WTC11 (cell line): ENCODE results near the gene CNOT6. TPM values are rescaled to one million over a fixed set of nuclear protein-coding genes. Genes with fewer than 3 reads are reported as not detected.

Experiments used
- ATAC-seq: fragments of 200-7000 bp; cut with Tn5 transposase; 2 replicates; pipeline ENCODE4 v1.10.0; 2021; ENCODE audit warnings: mild to moderate bottlenecking, moderate library complexity
- CTCF ChIA-PET: fragments of 300-600 bp; sonication (Branson Sonifier 250); formaldehyde crosslinking; loops from one replicate; lab custom pipeline; 2021; ENCODE audit warnings: antibody characterized with exemption; lab: Charles Lee
- POLR2A ChIA-PET: fragments of 350-600 bp; sonication (Branson Sonifier 250); formaldehyde crosslinking; loops from one replicate; lab custom pipeline; 2021; ENCODE audit warnings: antibody characterized with exemption; lab: Charles Lee
- DNase-seq: peaks from one replicate; pipeline ENCODE4 v3.0.0; 2021; ENCODE audit warnings: low spot score
- H3K27ac Mint-ChIP-seq: 2 replicates; pipeline ENCODE4 v1.8.0; 2021; ENCODE audit warnings: mixed read lengths
- H3K27me3 Mint-ChIP-seq: 2 replicates; pipeline ENCODE4 v1.8.0; 2021; ENCODE audit warnings: low read depth, mild to moderate bottlenecking, moderate library complexity, mixed read lengths
- H3K36me3 Mint-ChIP-seq: 2 replicates; pipeline ENCODE4 v1.8.0; 2021; ENCODE audit warnings: mixed read lengths
- H3K4me1 Mint-ChIP-seq: 2 replicates; pipeline ENCODE4 v1.8.0; 2022; ENCODE audit warnings: mixed read lengths
- H3K4me3 Mint-ChIP-seq: 2 replicates; pipeline ENCODE4 v1.8.0; 2021; ENCODE audit warnings: mild to moderate bottlenecking, moderate library complexity, mixed read lengths
- H3K9me3 Mint-ChIP-seq: 2 replicates; pipeline ENCODE4 v1.8.0; 2021; ENCODE audit warnings: mixed read lengths
- FOXJ3 ChIP-seq: sonication (generic); formaldehyde crosslinking; IDR thresholded peaks from 2 replicates; pipeline ENCODE4 v1.9.0; 2021; ENCODE audit warnings: missing genetic modification reagents, mild to moderate bottlenecking, borderline replicate concordance
- HMGA2 ChIP-seq: fragments of 250-450 bp; sonication (Bioruptor Pico); IDR thresholded peaks from 2 replicates; pipeline ENCODE4 v1.4.0; 2021; ENCODE audit warnings: mild to moderate bottlenecking, moderate library complexity
- JUN ChIP-seq: sonication (generic); formaldehyde crosslinking; IDR thresholded peaks from 2 replicates; pipeline ENCODE4 v1.8.0; 2023; ENCODE audit warnings: mild to moderate bottlenecking, missing genetic modification reagents
- KAT7 ChIP-seq: sonication (generic); formaldehyde crosslinking; IDR thresholded peaks from 2 replicates; pipeline ENCODE4 v1.8.1; 2023; ENCODE audit warnings: missing genetic modification reagents, mild to moderate bottlenecking, borderline replicate concordance
- NFATC4 ChIP-seq: fragments of 250-450 bp; sonication (Bioruptor Pico); IDR thresholded peaks from 2 replicates; pipeline ENCODE4 v1.9.0; 2021; ENCODE audit warnings: mild to moderate bottlenecking
- NR1H2 ChIP-seq: sonication (generic); formaldehyde crosslinking; IDR thresholded peaks from 2 replicates; pipeline ENCODE4 v1.9.0; 2021; ENCODE audit warnings: mild to moderate bottlenecking, moderate library complexity, missing genetic modification reagents
- OVOL2 ChIP-seq: fragments of 250-450 bp; sonication (Bioruptor Pico); IDR thresholded peaks from 2 replicates; pipeline ENCODE4 v1.9.0; 2021; ENCODE audit warnings: mild to moderate bottlenecking, borderline replicate concordance
- ZNF138 ChIP-seq: sonication (generic); formaldehyde crosslinking; conservative IDR thresholded peaks from 2 replicates; pipeline ENCODE4 v1.8.1; 2022; ENCODE audit warnings: mild to moderate bottlenecking, moderate library complexity, missing genetic modification reagents
- ZNF416 ChIP-seq: fragments of 250-450 bp; sonication (Bioruptor Pico); IDR thresholded peaks from 2 replicates; pipeline ENCODE4 v1.9.0; 2021; ENCODE audit warnings: mild to moderate bottlenecking, inconsistent platforms
- ZNF671 ChIP-seq: fragments of 250-450 bp; sonication (Bioruptor Pico); IDR thresholded peaks from 2 replicates; pipeline ENCODE4 v1.8.0; 2021; ENCODE audit warnings: mild to moderate bottlenecking
- total RNA-seq: library from RNA; stranded (reverse); gene quantifications from 3 replicates; pipeline ENCODE4 v1.2.3, GENCODE V29; 2021
- TF ChIP-seq, protein P1 (sequence below): sonication (generic); formaldehyde crosslinking; IDR thresholded peaks from 2 replicates; pipeline ENCODE4 v1.8.0; 2022; ENCODE audit warnings: mild to moderate bottlenecking, missing genetic modification reagents
- TF ChIP-seq, protein P2 (sequence below): sonication (generic); formaldehyde crosslinking; IDR thresholded peaks from 2 replicates; pipeline ENCODE4 v1.8.1; 2022; ENCODE audit warnings: low read depth, mild to moderate bottlenecking, moderate library complexity, missing genetic modification reagents, borderline replicate concordance
- TF ChIP-seq, protein P3 (sequence below): sonication (generic); formaldehyde crosslinking; IDR thresholded peaks from 2 replicates; pipeline ENCODE4 v1.8.0; 2023; ENCODE audit warnings: missing genetic modification reagents, mild to moderate bottlenecking, borderline replicate concordance
- TF ChIP-seq, protein P4 (sequence below): sonication (generic); formaldehyde crosslinking; IDR thresholded peaks from 2 replicates; pipeline ENCODE4 v1.8.1; 2022; ENCODE audit warnings: low read depth, missing genetic modification reagents, borderline replicate concordance
- TF ChIP-seq, protein P5 (sequence below): fragments of 200-600 bp; IDR thresholded peaks from 2 replicates; pipeline ENCODE4 v1.8.0; 2022; ENCODE audit warnings: antibody characterized with exemption
- TF ChIP-seq, protein P6 (sequence below): fragments of 250-450 bp; sonication (Bioruptor Pico); IDR thresholded peaks from 2 replicates; pipeline ENCODE4 v1.9.0; 2021; ENCODE audit warnings: mild to moderate bottlenecking
- TF ChIP-seq, protein P7 (sequence below): sonication (generic); formaldehyde crosslinking; IDR thresholded peaks from 2 replicates; pipeline ENCODE4 v1.8.0; 2022; ENCODE audit warnings: mild to moderate bottlenecking, missing genetic modification reagents
- TF ChIP-seq, protein P8 (sequence below): fragments of 250-450 bp; sonication (Bioruptor Pico); IDR thresholded peaks from 2 replicates; pipeline ENCODE4 v1.9.0; 2021; ENCODE audit warnings: mild to moderate bottlenecking, borderline replicate concordance

CNOT6 gene
- total RNA-seq, 1 experiment from 2014 or later: 41.0 TPM

DNA sequence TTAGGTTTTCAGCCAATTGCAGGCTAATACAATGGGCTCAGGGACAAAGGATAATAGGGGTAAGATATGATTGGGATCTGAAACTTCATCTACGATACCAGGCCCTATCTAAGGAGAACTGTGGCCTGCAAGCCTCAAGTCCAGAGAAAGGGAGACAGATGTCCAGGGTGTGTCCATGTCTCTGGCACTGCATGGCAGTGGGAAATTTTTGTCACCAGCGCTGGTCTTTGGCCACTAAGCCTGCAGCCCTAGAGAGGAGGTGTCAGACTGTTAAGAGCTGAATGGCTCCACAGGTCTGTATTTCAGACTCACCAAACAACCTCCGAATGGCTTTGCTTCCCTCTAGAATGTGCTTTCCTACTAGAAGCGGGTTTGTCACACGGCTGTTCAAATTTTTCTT lies 6.6 kb upstream of the CNOT6 start:
- DNase-seq (no peak), ATAC-seq (no peak)
- Mint-ChIP-seq H3K4me3 (no peak overlapping the region), H3K36me3 (peaks cover 15% of the 10 kb centered on the region), H3K9me3 (peaks cover 16% of the 10 kb centered on the region), H3K4me1 (peaks cover 20% of the 10 kb centered on the region), H3K27ac (no peak overlapping the region), H3K27me3 (no peaks in the 10 kb centered on the region)
- ChIA-PET CTCF (no interaction called here), POLR2A (no interaction called here)
- no peak for TF ChIP-seq ZNF416
- TF ChIP-seq, protein P1, sequence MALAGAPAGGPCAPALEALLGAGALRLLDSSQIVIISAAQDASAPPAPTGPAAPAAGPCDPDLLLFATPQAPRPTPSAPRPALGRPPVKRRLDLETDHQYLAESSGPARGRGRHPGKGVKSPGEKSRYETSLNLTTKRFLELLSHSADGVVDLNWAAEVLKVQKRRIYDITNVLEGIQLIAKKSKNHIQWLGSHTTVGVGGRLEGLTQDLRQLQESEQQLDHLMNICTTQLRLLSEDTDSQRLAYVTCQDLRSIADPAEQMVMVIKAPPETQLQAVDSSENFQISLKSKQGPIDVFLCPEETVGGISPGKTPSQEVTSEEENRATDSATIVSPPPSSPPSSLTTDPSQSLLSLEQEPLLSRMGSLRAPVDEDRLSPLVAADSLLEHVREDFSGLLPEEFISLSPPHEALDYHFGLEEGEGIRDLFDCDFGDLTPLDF (CRISPR knock-in tag): no peak
- TF ChIP-seq NFATC4 (CRISPR knock-in tag): no peak
- TF ChIP-seq, protein P2, sequence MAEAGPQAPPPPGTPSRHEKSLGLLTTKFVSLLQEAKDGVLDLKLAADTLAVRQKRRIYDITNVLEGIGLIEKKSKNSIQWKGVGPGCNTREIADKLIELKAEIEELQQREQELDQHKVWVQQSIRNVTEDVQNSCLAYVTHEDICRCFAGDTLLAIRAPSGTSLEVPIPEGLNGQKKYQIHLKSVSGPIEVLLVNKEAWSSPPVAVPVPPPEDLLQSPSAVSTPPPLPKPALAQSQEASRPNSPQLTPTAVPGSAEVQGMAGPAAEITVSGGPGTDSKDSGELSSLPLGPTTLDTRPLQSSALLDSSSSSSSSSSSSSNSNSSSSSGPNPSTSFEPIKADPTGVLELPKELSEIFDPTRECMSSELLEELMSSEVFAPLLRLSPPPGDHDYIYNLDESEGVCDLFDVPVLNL: no peak
- TF ChIP-seq, protein P3, sequence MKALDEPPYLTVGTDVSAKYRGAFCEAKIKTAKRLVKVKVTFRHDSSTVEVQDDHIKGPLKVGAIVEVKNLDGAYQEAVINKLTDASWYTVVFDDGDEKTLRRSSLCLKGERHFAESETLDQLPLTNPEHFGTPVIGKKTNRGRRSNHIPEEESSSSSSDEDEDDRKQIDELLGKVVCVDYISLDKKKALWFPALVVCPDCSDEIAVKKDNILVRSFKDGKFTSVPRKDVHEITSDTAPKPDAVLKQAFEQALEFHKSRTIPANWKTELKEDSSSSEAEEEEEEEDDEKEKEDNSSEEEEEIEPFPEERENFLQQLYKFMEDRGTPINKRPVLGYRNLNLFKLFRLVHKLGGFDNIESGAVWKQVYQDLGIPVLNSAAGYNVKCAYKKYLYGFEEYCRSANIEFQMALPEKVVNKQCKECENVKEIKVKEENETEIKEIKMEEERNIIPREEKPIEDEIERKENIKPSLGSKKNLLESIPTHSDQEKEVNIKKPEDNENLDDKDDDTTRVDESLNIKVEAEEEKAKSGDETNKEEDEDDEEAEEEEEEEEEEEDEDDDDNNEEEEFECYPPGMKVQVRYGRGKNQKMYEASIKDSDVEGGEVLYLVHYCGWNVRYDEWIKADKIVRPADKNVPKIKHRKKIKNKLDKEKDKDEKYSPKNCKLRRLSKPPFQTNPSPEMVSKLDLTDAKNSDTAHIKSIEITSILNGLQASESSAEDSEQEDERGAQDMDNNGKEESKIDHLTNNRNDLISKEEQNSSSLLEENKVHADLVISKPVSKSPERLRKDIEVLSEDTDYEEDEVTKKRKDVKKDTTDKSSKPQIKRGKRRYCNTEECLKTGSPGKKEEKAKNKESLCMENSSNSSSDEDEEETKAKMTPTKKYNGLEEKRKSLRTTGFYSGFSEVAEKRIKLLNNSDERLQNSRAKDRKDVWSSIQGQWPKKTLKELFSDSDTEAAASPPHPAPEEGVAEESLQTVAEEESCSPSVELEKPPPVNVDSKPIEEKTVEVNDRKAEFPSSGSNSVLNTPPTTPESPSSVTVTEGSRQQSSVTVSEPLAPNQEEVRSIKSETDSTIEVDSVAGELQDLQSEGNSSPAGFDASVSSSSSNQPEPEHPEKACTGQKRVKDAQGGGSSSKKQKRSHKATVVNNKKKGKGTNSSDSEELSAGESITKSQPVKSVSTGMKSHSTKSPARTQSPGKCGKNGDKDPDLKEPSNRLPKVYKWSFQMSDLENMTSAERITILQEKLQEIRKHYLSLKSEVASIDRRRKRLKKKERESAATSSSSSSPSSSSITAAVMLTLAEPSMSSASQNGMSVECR (CRISPR knock-in tag): no peak
- no peak for TF ChIP-seq ZNF671 (CRISPR knock-in tag)
- TF ChIP-seq FOXJ3 (CRISPR knock-in tag): no peak
- TF ChIP-seq ZNF138 (CRISPR knock-in tag): no peak
- TF ChIP-seq JUN (CRISPR knock-in tag): no peak
- TF ChIP-seq, protein P4, sequence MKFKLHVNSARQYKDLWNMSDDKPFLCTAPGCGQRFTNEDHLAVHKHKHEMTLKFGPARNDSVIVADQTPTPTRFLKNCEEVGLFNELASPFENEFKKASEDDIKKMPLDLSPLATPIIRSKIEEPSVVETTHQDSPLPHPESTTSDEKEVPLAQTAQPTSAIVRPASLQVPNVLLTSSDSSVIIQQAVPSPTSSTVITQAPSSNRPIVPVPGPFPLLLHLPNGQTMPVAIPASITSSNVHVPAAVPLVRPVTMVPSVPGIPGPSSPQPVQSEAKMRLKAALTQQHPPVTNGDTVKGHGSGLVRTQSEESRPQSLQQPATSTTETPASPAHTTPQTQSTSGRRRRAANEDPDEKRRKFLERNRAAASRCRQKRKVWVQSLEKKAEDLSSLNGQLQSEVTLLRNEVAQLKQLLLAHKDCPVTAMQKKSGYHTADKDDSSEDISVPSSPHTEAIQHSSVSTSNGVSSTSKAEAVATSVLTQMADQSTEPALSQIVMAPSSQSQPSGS: no peak
- no peak for TF ChIP-seq OVOL2
- no peak for TF ChIP-seq KAT7 (CRISPR knock-in tag)
- TF ChIP-seq, protein P5, sequence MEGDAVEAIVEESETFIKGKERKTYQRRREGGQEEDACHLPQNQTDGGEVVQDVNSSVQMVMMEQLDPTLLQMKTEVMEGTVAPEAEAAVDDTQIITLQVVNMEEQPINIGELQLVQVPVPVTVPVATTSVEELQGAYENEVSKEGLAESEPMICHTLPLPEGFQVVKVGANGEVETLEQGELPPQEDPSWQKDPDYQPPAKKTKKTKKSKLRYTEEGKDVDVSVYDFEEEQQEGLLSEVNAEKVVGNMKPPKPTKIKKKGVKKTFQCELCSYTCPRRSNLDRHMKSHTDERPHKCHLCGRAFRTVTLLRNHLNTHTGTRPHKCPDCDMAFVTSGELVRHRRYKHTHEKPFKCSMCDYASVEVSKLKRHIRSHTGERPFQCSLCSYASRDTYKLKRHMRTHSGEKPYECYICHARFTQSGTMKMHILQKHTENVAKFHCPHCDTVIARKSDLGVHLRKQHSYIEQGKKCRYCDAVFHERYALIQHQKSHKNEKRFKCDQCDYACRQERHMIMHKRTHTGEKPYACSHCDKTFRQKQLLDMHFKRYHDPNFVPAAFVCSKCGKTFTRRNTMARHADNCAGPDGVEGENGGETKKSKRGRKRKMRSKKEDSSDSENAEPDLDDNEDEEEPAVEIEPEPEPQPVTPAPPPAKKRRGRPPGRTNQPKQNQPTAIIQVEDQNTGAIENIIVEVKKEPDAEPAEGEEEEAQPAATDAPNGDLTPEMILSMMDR: no peak
- TF ChIP-seq, protein P6, sequence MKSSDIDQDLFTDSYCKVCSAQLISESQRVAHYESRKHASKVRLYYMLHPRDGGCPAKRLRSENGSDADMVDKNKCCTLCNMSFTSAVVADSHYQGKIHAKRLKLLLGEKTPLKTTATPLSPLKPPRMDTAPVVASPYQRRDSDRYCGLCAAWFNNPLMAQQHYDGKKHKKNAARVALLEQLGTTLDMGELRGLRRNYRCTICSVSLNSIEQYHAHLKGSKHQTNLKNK (CRISPR knock-in tag): no peak
- TF ChIP-seq, protein P7, sequence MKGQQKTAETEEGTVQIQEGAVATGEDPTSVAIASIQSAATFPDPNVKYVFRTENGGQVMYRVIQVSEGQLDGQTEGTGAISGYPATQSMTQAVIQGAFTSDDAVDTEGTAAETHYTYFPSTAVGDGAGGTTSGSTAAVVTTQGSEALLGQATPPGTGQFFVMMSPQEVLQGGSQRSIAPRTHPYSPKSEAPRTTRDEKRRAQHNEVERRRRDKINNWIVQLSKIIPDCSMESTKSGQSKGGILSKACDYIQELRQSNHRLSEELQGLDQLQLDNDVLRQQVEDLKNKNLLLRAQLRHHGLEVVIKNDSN: no peak
- no peak for TF ChIP-seq NR1H2 (CRISPR knock-in tag)
- TF ChIP-seq HMGA2 (CRISPR knock-in tag): no peak
- TF ChIP-seq, protein P8, sequence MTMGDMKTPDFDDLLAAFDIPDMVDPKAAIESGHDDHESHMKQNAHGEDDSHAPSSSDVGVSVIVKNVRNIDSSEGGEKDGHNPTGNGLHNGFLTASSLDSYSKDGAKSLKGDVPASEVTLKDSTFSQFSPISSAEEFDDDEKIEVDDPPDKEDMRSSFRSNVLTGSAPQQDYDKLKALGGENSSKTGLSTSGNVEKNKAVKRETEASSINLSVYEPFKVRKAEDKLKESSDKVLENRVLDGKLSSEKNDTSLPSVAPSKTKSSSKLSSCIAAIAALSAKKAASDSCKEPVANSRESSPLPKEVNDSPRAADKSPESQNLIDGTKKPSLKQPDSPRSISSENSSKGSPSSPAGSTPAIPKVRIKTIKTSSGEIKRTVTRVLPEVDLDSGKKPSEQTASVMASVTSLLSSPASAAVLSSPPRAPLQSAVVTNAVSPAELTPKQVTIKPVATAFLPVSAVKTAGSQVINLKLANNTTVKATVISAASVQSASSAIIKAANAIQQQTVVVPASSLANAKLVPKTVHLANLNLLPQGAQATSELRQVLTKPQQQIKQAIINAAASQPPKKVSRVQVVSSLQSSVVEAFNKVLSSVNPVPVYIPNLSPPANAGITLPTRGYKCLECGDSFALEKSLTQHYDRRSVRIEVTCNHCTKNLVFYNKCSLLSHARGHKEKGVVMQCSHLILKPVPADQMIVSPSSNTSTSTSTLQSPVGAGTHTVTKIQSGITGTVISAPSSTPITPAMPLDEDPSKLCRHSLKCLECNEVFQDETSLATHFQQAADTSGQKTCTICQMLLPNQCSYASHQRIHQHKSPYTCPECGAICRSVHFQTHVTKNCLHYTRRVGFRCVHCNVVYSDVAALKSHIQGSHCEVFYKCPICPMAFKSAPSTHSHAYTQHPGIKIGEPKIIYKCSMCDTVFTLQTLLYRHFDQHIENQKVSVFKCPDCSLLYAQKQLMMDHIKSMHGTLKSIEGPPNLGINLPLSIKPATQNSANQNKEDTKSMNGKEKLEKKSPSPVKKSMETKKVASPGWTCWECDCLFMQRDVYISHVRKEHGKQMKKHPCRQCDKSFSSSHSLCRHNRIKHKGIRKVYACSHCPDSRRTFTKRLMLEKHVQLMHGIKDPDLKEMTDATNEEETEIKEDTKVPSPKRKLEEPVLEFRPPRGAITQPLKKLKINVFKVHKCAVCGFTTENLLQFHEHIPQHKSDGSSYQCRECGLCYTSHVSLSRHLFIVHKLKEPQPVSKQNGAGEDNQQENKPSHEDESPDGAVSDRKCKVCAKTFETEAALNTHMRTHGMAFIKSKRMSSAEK (CRISPR knock-in tag): no peak
